ENCODE results near the gene SNX20. TPM values are rescaled to one million over a fixed set of nuclear protein-coding genes. Genes with fewer than 3 reads are reported as not detected.

Gene SNX20
- total RNA-seq, 1 experiment from 2014 or later, result not detected

DNA sequence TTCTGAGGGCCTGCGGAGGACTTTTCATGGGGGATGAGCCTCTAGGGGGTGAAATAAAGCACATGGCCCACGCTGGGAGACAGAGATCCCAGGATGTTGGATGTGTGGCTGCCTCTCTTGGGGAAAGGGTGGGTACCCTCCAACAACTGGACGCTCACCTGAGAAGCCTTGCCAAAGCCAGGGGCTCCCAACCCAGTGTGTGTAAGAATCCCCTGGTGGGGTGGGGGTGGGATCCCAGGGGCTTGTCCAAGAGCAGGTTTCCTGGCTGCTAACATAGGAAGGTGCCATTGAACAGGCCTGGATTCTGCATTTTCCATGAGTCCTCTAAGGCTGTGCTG lies 587 bp downstream of the SNX20 start:
- no peak for DNase-seq (ENCODE audit: low read depth)

DNA sequence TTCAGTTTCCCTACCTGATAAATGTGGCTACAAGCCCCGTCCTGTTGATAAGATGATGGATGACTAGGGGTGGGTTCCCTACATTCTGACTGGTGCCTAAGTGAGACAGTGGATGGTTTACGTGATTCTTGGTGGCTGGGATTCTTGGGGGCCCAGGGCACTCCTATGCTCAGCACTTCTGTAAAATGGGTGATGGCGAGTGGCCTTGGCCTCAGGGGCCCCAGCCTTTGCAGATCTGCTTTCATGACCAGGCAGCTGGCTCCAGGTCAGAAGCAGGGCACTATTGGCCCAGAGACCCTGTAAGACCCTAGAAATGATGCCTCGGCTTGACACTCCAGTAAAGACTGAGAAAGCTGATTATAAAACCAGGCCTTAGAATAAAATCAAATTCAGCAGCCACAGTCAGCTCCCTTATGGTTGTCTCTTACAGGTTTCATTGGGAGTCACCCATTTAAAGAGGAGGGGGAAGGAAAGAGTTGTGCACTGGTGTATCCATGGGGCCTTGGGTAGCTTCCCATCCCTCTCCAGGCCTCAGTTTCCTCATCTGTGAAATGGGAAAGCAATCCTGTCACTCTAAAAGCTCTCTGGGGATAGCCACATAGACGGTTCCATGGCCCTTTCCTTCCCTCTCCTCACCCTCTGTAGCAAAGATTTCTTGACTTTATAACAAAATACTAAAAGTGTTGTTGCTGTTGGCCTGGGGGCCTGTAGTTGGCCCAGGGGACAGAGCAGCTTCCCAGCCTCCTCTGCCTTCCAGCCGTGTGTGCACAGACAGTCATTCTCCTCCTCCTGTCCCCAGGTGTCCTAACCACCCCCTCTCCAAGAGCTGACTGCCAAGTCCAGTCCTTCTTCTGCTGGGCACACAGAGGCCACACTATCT lies 1.2 kb downstream of the SNX20 start:
- no peak for DNase-seq (ENCODE audit: low read depth)

DNA sequence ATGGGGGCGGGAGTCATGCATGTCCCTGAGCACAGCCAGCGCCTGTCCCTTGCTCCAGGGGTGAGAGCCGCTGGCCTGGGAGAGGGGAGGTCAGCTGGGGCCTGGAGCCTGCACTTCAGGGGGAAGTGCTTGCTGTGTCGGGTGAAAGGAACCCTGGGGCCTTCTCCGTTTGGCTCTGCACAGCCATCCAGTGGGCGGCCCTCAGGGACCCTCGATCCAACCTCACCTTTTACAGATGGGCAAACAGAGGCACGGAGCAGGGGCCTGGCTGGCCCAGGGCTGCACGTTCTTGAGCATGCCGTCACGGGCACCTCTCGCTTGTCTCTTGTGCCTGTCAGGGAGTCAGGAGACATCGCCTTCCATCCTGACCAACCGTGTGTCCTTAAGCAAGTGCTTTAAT lies 1.8 kb downstream of the SNX20 start:
- no peak for DNase-seq (ENCODE audit: low read depth)

DNA sequence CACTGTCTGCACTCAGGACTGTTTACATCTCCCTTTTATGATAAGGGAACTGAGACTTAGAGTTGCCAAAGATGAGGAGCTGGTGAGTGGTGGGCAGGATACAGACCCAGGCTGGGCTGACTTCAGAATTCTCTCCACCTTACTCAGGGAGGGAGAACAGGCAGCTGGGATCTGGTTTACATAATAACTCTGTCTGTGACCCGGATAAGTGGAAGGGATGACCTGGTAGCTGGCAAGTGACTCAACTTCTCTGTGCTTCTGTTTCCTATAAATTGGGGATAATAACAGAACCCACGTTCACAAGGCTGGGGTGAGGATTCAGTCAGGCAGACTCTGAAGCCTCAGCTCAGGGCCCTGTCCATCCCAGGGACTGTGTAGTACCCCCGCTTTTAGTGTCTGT lies 2.6 kb downstream of the SNX20 start:
- no peak for DNase-seq (ENCODE audit: low read depth)

DNA sequence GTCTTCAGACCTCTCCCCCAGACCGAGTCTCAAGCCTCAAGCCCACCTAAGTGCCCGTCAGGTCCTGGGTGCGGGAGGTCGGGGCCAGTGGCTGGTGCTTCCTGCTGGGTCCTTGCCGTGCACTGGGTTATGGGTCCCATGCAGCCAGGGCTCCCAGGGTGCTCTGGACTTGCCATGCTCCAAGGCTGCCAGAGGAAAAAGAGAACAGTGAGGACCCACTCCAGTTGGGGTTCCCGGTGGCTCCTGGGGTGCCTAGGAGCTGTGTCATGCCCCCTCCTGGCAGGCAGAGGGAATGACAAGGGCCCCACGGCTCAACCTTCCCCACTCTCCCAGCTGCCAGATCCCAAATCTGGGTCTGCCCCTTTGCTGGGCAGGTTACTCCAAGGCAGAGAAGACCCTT lies 3.8 kb downstream of the SNX20 start:
- no peak for DNase-seq (ENCODE audit: low read depth)

DNA sequence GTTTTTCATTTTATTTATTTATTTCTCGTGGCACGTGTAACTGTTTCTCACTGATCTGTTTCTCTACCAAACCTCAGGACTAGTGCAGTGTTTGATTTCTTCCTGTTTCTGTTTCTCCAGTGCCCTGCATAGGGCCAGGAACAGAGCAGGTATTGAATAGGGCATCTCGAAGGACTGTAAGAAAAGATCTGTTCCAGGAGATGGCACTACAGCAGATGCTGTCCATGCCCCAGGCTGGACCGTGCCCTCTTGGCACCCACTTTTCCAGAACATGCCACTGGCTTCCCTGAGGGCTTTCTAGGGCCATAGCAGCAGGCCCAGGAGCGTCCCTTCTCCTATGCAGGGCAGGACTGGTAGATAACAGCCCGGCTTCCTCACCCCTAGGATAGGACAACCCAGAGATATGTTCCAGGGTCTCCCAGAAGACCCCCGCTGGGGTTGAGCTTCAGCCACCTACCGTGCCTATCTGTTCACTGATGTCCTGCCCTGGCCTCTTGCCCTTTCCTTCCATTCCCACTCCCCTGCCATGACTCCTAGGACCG lies 4.4 kb downstream of the SNX20 start:
- no peak for DNase-seq (ENCODE audit: low read depth)

DNA sequence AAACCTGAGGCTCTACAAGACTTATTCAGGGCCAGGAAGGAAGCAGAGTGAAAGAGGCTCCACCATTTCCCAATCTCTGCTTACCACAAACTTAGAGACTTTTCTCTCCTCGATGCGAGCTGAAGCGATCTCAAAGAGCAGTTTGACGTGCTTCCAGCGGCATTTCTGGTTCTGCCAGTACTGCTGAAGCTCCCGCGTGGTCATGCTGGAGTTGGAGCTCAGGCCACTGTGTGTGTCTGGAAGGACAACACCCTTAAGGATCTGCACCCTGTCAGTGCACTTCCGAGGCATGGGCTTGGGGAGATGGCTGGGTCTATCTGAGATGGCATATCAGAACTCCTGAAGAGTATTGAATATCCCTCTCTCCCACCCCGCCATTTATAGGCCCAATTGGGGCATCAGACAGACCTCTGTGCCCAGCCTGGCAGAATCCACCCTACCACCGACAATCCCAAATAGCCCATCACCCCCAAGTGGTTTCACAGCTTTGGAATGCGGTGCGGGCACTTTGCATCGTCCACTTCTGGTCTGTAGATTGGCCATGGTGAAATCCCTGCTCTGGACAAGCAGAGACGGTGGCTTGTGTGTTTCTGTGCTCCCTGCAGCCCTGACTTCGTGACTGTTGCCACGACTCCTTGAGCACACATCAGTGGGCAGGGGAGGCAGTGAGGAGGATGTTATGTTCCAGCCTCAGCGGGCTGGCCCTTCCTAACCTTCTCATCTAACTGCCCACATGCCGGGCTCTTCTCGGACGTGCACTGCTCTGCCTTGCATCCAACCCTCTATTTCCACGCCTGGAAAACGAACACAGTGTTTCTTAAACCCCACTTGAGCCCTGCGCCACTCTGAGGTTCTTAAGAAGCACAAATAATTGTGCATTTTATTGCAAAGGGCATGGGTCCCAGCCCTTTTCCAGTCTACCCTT lies 5.2 kb downstream of the SNX20 start:
- no peak for DNase-seq (ENCODE audit: low read depth)

DNA sequence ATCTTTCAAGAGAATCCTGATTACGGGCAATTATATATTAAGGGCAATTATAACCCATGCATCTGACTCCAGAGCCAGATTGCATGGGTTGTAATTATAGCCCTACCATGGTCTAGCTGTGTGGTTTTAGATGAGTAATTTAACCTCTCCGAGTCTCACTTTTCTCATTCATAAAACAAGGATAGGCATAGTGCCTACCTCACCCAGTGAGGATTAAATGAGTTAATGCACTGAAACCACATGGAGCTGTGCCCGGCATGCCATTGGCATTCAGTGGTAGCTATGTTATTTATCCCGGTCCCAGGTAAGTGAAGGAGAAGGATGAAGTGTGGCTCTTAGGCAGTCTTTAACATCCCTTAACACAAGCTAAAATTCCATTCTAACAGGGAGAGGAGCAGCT lies 6.3 kb downstream of the SNX20 start:
- peak; percentile 72 for DNase-seq (ENCODE audit: low read depth)

DNA sequence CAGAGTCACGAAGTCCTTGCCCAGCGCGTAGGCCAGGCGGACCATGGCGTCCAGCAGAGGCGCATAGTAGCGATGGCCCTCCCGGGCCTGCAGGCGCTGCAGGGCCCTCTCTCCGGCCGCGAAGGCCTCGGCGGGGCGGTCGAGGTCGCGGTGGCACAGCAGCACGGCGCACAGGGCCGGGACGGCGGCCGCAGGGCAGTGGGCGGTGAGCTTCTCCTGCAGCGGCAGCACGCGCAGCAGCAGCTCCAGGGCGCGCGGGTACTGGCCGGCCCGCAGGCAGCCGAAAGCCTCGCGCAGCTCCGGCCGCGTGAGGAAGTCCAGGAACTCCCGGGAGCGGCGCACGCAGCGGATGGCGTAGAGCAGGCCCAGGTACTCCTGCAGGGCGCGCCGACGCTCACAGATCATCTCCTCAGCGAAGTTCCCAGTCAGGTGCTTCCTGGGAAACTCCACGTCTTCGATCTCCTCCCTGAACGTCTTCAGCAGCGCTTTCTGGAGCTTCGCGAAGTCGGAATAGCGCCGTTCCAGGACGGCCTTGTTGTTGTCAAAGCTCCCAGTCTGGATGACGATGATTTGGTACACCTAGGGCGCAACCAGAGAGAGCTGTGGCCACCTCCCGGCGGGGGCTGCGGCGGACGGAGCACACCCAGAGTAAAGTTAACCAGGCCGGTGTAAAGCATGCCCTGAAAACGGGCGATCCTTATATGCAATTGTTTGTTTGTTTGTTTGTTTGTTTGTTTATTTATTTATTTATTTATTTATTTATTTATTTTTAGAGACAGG lies 7.4 kb downstream of the SNX20 start:
- DNase-seq (ENCODE audit: low read depth), result no peak

DNA sequence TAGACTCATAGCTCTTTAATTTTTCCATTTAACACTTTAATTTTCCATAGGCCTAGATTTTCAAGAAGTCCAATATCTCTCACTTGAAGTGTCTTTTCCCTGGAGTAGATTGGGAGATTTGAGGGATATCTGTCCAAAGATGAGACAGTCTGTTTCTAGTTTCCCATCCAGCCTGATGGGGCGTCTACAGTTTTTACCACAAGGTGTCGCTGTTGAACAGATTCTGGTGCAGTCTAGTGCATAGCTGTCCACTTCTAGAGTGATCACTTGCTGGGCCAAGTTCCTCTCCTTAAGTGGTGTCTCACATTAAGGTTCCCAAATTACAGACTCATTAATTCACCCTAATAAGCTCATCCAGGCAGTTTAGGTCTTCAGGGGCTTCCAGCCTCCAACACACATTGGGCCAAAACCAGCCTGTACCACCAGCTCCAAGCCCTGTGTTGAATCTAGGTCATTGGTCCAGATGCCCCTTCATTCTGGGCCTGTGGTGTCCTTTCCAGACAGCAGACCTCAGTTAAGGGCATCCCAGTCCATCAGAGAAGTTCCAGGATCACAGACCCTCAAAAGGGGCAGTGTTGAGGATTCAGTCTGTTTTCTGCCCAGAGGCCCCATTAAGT lies 9.4 kb downstream of the SNX20 start:
- DNase-seq (ENCODE audit: low read depth), result no peak

DNA sequence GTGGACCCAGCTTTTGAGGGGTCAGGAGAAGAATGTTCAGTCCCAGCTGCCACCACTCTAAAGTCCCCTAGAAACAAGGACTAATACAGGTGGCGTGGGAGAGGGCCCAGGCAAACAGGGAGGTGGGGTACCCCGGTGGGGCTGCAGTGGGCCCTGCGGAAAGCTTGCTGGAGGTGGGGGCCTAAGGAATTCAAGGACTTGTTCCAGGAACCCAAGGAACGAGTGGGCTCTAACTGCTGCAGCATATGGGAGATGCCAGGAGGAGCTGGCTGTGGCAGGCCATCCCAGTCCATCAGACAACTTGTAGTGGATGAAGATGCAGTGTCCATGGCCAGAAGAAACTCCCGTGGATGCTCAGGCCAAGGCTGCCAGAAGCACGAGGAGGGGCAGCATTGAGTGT lies 10.6 kb downstream of the SNX20 start:
- DNase-seq (ENCODE audit: low read depth), result no peak

DNA sequence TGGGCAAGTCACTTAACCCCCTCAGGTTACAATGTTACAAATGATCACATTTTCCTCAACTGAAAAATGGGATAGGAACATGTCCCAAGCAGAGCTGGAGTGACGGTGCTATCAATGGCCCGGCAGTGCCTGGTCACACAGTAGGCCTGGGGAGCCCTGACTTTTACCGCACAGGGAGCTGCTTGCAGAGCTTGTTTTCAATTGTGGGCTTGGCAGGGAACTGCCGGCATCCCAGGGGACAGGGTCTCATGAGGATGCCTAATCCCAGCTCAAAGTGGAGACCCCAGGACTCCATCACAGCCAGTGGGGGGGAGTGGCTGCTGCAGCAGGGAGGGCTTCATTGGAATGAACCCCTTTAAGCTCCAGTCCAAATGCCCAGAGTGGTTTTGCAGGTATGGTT lies 11.4 kb downstream of the SNX20 start:
- no peak for DNase-seq (ENCODE audit: low read depth)

DNA sequence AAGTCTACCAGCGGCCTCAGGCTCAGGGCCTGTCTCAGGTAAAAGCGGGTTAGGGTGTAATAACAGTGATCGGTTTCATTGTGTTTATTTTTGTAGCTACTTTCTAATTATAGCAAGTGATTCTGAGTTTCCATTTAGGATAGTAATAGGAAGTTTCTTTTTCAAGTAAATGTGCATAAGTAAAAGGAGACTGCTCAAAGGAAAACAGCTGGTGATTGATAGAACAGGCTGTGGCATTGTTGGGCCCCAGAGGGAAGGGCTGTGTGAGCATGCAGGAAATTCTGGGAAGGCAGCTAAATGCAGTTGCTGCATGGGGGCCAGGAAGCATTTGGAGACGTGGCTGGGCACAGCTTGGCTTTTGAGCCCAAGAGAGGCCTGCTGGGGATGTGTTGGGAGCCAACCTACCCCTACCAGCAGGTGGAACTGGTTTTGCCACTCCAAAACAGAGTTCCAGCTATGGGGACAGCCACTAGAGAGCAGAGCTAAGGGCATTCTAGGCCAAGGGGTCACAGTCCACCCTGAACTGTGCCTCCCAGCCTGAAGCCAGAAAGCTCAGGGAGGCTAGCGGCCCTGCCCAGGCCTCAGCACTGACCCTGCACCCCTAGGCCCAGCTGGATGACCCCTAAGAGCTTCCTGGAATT lies 12.6 kb downstream of the SNX20 start:
- DNase-seq (ENCODE audit: low read depth), result no peak

DNA sequence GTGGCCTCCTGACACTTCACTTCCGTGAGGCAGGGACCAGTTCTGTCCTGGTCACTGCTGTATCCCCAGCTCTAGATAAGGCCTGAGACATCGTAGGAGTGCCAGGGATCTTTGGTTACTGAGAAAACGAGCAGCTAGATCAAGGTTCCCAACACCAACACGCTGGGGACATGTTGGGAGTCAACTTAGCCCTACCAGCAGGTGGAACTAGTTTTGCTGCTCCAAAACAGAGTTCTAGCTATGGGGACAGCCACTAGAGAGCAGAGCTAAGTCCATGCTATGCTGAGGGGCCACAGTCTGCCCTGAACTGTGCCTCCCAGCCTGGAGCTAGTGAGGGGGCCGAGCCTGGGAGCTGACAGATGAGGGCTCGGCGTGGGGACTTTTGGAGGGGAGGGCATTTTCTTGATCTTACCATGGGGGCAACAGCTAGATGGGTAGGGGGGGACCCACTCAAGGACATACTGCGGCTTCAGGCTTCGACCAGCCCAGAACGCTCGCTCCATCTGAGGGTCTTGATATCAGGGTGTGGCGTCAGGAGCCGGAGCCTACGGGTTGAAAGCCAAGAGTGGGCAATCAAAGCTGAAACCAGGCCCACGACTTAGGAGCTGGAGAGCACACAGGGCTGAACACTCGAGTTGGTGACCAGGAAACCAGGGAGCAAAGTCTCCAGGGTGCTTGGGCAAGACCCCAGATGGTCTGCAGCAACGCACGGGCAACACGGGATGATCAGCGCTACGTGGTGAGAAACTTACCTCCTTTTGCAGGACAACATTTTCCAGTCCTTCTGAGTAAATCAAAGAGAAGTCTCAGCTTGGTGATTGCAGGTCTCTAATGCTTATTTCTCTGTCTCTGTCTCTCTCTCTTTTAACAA lies 13.4 kb downstream of the SNX20 start:
- no peak for DNase-seq (ENCODE audit: low read depth)

DNA sequence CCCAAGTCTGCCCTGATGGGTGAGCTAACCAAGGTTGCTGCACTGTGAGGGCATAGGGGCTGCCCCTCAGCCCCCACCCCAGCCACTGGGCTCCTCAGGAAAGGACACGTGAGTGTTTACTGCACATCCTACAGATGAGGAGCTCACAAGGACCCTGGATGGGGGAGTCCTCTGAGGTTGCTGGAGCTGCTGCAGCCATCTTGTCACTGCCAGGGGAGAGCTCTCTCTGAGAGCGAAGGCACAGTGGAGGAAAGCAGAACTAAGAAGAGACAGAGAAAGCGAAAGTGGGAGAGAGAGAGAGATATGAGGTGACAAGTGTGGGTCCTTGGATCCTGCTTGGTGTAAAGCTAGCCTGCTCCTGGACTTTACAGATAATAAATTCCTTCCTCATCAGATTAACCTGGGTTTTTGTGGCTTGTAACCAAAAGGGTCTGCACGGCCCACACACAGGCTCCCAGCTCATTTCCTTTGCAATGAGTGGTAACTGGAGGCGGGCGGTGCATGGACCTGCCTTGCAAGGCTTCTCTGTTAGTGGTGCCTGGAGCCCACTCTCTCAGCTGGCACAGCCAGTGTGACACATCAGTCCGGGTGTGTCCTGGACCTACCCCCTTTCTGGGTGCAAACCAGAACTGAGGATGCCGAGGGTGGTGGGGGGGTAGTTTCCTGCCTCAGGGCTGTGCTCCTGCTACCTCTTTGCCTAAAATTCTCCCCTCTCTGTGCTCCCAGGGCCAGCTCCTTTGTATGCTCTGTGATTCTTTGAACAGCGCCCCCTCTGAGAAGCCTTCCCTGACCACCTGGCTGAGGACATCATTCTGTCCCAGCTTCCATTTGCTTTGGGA lies 14.2 kb downstream of the SNX20 start:
- no peak for DNase-seq (ENCODE audit: low read depth)

DNA sequence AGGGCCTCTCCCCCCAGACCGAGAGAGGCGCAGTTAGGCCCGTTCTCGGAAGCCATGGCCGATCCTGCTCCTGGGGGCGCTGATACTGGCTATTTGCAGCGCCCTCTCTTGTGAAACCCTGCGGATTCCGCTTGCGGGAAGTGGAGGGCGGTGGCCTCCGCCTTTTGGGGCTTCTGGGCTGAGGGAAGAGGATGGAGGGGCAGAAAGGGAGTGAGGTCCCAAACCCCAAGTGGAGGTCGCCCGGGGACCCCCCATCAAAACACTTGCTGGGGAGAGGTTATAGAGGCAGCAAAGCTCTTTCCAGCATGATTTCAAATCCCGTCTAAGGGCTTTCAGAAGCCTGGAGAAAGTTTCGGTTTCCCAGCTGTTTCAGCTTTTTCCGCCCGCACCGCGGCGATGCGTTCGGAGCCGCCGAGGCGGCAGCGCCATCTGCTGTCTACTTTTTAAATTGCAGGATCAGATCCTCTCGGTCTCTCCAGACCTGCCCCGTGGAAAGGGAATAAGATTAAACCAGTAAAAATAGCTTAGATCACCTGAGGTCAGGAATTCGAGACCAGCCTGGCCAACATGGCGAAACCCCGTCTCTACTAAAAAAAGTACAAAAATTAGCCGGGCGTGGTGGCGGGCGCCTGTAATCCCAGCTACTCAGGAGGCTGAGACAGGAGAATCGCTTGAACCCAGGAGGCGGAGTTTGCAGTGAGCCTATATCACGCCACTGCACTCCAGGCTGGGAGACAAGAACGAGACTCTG lies 15.8 kb downstream of the SNX20 start:
- peak; percentile 74 for DNase-seq (ENCODE audit: low read depth)

DNA sequence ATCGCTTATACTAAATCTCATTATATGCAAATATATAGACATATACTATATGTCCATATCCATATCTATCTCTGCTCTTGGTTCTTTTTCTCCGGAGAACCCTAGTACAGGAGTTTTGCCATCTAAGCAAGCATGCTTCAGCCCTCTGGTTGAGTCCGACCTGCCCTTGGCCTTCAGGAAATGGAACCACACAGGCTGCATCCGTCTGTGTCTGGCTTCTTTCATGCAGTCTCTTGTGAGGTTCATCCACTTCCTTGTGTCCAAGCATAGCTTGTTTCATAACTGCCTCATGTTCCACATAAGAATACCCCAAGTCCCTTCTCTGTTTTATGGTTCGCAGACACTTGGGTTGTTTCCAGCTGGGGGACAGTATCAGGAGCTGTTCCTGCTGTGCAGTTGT lies 16.8 kb downstream of the SNX20 start:
- no peak for DNase-seq (ENCODE audit: low read depth)

DNA sequence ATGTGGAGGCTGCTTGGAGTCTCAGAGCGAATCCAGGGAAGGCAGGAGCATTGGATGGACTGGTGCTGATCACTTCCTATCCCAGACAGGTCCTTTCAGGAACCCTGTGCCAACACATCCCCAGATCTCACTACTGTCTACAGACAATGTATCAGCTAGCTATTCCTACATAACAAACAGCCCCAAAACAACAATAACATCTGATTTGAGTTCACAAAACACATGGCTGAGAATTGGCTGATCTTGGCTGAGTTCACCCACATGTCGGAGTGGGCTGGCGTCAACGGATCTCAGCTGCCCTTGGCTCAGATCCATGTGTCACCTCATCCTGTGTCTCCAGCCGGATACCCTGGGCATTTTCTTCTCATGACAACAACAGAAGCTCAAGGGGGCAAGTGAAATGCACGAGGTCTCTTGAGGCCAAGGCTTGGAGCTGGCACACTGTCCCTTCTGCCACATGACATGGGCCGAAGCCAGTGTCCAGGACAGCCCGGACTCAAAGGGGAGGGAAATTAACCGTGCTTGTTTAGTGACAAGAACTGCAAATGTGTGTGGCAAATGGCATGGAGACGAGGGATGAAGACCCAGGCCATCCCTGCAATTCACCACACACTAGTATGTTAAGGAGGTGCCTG lies 18.7 kb downstream of the SNX20 start:
- DNase-seq (ENCODE audit: low read depth), result no peak
